LHCN-M2 (cell line): Measurements from ENCODE around the gene ACBD6. TPM values are rescaled to one million over a fixed set of nuclear protein-coding genes. Genes with fewer than 3 reads are reported as not detected.
A peak's percentile ranks its signal among the peaks of the same experiment; 100 is the strongest.

Experiments
- DNase-seq: peaks from one replicate; pipeline ENCODE4 v3.0.0-alpha.2; 2012; ENCODE audit warnings: low read depth
- total RNA-seq: library from RNA; depleted of rRNA; stranded (reverse); fragments of >200 nt; gene quantifications from 2 replicates; pipeline ENCODE4 v1.2.3, GENCODE V29; 2014

ACBD6 gene
- total RNA-seq, 1 experiment from 2014 or later = 55.2 TPM

DNA sequence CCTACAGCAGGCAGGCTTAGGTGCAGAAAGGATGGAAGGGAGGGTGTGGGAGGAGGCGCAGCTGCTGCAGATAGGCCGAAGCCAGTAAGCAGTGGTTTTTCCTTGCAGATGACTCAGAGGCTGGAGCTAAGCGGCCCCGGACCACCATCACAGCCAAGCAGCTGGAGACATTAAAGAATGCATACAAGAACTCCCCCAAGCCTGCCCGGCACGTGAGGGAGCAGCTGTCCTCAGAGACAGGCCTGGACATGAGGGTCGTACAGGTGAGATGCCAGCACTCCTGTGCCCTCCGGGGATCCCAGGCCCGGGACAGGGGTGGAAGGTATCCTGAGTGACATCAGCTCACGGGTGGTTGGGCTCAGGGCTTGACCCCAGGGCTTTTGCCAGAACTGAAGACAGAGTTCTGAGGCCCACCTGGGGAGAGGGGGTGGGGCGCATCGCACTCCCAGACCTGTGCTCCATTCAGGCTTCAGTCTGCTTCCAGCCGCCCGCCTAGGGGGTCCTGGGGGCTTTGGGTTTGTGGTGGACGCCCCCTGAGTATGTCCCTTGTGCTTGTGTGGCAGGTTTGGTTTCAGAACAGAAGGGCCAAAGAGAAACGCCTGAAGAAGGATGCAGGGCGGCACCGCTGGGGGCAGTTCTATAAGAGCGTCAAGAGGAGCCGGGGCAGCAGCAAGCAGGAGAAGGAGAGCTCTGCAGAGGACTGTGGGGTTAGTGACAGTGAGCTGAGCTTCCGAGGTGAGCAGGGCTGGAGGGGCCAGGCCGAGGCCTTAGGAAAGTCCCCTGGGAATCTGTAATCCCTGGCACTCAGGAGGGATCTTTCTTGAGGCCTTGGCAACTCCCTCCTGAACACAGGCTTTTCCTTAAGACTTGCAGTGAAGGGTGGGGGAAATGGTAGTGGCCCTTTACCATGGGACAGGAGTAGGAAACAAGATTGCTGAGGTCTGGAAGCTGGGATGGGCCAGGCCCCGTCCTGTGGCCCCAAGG, 230.8 kb downstream of the ACBD6 start:
- peak; percentile 92 for DNase-seq

DNA sequence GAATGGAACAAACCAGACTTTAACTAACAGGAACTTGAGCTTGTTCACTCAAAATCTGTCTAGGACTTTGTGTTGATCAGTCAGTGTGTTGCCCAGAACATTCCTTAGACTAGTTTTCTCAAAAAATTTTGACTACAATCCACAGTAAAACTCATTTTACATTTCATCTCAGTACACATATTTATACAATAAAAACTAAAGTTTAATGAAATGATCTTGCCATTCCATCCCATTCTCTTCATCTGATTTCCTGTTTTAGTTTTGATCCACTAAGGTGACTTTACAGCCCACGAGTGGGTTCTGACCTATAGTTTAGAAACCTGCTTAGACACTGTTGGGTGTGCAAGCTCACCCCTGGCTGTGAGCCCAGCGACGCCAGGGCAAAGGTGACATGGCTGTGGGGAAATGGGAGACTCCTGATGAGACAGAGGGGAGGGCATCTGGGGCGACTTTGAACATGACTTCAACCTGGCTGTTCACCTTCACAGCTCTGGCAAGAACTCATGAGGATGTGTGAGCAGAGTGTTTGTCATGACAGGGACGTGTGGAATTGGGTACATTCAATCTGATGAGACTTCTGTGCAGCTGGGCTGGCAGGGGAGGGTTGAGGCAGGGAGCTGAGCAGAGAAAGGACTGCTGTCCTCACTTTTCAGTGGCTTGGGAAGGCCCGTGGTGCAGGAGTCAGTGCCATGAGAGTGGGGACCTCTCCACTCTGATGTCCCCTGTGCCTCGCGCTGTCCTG, 231.7 kb downstream of the ACBD6 start:
- DNase-seq = no peak

DNA sequence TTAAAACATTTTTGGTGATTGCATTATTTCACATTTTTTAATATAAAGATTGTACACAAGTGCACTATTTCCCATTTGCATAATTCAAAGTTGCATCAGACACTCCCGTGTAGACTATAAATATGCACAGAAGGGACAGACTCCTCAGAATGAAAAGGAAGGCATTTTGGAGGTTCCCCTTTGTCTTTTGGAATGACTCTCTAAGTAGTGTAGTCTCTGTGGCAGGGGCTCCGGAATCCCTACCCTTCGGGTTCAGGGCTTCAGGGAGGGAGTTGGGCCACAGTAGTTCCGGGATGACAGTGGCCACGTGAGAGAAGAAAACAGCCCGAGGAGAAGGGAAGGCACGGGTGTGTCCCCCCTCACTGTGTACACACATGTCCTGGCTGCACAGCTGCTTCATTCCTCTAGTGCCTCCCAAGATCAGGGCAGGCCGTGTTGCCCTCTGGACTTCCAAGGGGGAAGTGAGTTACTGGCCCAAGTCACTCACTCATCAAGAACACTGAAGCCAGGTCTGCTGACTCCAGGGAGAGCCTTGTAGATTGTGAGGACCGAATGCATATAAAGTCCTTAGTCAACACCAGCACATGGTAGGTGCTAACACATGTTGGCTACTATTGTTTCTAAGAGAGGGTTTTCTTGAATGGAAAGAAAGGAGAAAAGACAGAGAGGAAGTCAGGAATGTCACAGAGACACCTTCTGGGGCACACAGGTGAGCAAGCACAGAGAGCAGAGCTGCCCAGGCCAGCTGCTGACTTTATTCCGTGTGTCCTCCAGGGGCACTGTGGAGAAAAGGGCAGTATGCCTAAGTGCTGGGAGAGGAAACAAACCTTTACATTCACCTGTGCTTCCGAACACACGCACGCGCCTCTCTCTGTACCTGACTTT, 232.5 kb downstream of the ACBD6 start:
- peak; percentile 62 for DNase-seq

DNA sequence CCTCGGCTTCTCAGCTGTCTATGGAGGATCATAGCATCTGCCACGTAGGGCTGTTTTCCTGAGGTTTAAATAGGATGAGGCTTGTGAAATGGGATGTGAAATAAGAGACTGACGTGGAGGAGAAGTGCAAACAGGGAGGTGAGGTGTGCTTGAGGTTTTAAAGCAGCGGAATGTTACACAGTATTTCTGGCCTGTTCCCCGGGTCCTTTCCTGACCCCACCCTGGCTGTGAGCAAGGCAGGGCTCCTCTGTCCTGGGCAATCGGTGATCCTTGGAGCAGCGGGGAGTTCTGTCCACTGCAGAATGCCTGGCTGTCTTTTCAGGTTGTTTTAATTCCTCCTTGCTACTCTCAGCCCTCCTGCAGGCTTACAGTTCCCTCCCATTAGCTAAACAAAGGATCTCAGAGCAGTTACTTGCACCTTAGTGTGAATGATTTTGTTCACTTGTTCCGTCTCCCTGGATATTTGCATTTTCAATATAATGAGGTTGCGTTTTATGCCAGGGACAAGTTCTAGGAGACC, 233.8 kb downstream of the ACBD6 start:
- DNase-seq = no peak

DNA sequence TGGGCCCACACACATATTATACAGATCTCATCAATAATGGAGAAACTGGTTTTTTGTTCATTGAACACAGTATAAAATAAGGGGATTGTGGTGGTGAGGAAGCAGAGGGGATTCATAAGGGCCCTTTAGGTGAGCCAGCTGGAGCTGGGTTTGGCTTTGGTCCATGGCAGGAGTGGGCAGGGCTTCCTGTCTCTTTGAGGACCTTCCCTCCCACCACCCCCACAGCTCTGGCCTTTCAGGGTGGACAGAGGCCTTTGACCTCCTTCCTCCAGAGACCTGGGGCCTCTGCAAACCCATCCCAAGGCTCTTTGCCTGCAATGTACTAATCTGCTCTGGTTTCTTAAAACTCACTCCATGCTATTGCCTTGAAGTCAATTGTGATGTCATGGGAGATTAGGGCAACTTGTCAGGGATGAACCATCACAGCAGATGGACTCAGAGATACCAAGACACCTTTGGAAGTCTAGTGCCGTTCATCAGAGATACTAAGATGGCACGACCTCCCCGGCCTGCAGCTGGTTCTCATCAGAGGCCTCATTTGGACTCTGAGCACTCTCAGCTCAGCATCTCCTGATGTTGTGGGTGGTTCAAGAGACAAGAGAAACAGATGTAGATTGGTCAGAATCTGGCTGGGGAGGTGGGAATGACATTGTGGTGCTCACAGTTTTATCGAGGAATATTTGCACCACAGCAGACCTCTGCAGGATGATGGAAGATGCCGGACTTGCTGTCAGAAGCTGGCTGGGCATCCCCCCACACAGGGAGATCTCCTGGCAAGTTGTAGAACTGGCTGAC, 234.4 kb downstream of the ACBD6 start:
- DNase-seq = no peak

DNA sequence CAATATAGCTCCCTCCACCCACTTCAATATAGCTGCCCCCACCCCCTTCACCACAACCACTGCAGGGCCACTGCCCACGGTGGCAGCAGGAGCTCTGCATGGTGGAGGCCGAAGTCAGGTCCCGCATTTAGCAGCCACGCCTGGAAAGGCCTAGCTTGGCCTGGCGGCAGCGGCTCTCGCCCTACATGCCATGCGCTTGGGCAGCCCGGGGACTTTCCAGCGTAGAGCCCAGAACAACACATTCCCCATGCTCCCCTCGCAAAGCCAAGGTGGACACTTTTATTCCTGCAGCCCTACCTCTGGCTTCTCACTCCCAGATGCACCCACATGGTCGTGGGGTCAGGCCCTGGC, 235.2 kb downstream of the ACBD6 start:
- no peak for DNase-seq

DNA sequence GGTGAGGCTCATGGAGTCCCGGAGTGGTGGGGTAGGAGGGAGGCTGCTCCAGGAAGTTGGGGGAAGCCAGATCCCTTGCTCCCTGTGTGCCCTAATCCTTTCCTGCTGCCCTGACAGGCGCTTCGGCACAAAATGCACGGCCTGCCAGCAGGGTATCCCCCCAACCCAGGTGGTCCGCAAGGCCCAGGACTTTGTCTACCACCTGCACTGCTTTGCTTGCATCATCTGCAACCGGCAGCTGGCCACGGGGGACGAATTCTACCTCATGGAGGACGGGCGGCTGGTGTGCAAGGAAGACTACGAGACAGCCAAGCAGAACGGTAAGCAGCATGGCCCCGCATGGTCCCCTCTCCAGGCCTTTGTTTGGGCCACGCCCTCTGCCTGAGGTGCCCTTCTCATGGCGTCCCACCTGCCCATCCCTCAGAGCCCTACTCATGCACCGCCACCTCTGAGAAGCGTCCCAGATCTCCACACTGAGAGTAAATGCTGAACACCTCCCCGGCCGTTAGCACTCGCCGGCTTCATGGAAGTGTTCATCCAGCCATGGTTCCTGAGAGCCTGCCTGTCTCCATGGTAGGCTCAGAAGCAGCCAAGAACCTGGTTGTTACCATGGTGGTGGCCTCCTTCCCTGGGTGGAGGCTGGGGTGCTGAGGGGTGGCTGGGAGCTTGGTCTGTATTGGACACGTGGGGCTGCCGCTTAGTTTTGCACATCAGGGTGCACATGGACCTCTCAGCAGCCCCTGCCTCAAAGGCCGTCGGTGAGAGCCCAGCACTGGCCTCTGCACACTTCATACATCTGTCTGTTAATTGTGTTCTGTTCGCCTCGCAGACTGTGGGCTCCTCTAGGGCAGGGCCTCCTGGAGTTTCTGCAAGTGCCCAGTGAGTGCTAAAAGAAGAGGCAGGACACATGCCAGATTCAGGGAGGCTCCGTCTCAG, 235.8 kb downstream of the ACBD6 start:
- DNase-seq = no peak

DNA sequence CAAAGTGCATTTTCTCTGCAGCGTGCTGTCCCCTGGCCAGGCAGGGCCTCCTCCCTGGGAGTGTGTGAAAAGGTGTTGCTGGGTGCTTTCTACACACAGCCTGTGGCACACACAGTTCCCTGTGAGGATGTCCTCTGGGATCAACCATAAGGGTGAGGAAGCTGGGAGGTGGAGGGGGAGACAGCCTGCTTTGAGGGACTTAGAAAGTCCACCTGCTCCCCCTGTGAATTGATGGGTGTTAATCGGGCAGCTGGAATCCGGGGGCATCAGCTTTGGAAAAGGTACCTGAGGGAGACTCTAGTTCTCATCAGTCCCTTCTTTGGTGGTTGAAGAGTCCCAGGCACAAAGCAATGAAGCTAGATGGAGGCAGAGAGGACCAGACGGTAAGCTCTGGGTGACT, 236.5 kb downstream of the ACBD6 start:
- DNase-seq = no peak

DNA sequence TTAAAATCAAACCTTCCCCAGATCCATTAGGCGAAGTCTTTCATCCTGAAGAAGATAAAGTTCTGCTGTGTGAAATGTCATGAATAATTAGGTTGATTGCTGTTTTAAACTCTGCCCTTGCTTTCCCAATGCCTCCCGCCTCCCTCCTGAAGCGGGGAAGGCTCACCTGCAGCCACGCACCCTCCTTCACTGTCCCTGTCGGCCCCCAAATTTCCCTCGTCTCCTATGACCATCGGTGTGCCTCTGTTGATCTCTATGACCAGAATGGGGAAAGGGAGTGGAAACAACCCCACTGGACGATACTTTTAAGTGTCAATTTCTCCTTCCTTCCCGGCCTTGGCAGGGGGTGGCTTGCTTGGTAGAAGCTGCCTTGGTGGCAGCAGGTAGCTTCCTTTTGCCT, 237.2 kb downstream of the ACBD6 start:
- no peak for DNase-seq

DNA sequence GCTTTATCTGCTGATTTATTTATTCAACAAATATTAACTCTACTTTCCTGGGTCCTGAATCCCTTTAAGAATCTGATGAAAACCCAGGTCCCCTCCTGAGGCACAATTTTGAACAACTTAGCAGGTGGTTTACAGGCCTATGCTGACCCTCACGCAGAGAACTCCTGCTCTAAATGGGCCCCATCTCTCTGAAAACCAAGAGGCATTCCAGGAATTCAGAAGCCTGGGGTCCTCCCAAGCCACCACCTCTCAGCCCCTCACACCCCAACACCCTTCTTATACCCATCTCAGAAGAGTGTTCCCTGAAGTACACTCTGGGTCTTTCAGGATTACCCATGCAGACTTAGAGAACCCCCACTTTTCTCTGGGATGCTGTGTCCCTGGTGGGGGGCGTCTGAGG, 237.8 kb downstream of the ACBD6 start:
- no peak for DNase-seq

DNA sequence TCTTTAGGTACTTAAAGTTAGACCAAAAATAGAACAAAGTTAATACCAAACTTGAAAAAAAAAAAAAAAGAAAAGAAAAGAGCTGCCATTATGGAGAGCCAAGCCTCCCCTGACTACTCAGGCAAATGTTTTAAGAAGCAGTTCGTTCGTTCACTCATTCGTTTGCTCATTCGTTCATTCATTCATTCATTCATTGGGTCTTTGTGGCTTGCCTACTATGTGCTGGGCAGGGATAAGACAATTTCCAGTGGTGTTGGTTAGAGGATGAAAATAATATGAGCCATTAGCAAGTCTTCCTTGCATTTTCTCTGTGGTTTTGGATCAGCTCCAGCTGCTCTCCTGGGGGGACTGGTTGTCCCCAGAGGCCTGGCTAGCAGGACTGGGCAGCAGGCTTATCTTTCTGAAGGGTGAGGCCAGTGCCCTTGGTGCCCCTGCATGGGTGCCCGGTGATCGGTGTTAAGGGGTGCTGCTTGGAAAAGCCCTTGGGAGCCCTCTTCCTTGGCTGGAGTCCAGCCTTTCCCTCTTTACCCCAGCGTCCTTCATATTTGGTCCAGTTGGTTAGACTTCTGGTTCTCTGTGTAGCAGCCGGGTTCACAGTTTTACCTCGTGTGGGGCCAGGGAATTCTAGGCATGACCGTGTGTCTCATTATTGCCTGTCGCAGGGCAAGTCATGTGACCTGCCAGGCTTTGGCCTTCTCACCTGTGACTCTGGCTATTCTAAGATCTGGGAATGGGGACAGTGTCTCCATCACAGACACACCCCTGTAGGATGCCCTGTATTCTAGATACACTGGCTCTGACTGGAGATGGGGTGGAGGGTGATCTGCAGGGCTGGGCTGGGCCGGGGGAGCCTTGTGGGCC, 239.5 kb downstream of the ACBD6 start:
- peak; percentile 40 for DNase-seq

DNA sequence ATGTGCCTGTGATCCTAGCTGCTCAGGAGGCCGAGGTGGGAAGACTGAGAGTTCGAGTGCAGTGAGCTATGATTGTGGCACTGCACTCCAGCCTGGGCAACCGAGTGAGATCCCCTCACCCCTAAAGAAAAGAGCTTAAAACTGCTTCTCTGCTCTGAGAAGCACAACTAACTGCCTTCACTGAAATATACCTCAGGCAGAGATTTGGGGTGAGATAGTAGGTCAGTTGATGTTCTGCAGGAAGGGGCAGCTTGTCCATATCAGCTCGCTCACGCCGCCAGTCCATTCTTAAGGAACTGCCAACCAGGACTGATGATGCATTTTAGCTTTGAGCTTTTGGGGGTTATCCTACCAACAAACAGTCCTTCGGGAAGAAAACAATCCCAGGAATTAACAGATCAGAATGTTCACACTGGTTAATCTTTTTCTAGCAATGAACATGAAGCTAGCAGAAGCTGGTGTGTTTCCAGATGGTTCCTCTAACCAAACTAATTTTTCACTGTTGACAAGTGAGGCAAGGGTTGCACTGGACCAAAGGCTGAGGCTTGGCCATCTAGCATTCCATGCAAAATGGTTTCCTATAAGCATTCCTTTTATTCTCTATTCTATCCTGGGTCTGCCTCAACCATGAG, 240.7 kb downstream of the ACBD6 start:
- no peak for DNase-seq

DNA sequence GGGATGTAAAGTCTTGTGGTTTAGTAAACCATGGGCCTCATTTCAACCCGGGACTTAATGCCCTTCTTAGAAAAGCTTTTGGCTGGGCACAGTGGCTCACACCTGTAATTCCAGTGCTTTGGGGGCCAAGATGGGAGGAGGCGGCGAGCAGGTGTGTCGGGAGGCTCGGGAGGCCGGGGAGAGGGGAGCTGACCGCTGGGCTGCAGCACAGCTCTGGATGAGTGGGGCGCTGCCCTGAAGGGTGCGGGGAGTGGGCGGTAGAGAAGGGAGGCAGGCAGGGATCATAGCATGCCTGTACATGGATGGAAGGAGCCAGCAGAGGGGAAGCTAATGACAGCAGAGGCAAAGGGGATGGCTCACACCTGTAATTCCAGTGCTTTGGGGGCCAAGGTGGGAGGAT, 241.3 kb downstream of the ACBD6 start:
- no peak for DNase-seq

DNA sequence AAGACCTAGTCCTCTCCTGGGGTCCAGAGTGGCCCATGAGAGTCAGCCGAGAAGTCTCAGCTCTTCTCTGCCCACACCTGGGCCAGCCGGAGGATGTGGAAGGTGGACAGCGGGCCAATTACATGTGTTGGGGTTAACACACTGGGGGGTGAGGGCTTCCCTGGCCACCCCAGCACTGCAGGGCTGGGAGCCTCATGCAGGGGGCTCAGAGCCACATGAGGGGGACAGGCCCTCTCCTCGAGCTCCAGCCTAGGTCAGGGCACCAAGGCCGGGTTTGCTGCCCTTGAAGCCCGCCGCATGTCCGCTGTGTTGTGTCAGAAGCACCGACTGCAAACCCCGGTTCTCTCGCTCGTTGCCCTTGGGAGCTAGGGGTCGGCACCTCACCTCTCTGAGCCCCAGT, 241.8 kb downstream of the ACBD6 start:
- DNase-seq = no peak

DNA sequence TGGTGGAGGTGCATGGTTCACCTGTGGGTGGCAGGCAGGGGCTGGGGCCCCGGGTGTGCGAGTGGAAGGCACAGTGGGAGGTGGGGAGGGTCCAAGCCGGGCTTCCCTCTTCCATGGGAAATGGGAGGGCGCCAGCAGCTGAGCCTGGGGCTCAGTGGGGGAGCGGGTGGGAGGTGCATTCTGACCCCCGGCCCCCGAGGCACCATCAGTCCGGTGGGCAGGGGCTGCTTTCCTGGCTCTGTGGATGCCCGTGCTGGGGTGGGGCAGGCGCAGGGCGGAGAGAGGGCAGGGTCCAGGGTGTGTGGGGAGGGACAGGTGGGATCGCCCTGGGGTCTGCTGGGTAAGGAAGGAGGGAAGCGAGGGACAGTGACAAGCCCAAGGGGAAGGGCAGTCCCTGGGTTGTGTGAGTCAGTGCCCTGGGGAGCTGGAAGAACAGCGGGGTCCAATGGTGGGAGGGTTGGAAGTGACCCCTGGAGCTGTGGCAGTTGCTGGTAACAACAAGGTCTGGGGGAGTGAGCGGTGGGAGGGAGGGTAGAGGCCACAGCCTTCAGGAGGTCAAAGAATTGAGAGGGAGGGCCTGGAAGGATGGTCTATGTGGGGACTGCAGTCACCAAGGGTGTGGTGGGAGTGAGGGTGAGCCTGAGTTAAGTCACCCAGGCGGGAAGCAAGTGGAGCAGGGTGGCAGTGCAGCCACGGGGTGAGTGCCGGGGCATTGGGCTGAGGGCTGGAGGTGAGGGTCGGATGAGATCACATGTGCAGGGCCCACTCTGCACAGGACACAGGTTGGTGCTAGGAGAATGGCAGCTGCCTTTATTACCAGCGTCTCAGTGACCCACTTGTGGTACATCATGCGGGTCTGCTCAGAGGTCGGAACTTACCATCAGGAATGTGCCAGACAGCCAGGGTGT, 242.7 kb downstream of the ACBD6 start:
- DNase-seq = no peak

DNA sequence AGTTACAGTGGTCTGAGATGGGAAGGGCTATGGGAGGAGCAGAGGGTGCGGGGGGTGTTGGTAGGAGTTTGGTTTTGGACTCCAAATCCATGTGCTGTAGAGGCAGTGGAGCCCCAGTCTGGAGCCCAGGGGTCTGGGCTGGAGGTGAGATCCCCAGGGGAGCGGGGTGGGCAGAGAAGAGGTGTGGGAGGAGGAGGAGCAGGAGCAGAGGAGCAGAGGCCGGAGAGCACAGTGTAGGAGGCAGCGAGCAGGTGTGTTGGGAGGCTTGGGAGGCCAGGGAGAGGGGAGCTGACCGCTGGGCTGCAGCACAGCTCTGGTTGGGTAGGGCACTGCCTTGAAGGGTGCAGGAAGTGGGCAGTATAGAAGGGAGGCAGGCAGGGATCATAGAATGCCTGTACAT, 243.4 kb downstream of the ACBD6 start:
- DNase-seq = no peak

DNA sequence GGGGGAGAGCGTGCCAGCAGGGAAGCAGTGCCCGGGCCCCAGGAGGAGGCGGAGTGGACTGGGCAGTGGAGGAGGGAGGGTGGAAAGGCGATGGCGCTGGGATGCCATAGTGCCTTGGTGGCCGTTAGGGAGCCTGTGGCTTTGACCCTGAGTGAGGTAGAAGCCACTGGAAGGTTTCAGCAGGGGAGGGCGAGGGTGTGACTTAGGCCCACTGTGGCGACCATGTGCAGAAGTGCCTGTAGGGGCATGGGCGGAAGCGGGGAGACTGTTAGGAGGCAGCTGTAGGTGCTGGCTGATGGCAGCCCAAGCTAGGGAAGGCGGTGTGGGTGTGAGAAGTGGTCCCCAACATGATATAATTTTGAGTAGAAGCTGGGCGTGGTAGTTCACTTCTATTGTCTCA, 244.1 kb downstream of the ACBD6 start:
- DNase-seq = no peak
